GM21447 (cell line): ENCODE measurements around the gene GPAT3.
"Not testable (repeated sequence)": the region's sequence is repeated elsewhere in the genome, so short reads cannot be mapped to it uniquely, and the experiment has no call there.

ENCODE experiments used
- ATAC-seq: cut with Tn5 transposase; IDR thresholded peaks from one replicate; pipeline ENCODE4 v1.9.1; 2021; ENCODE audit not compliant: unreplicated experiment

Gene GPAT3

DNA sequence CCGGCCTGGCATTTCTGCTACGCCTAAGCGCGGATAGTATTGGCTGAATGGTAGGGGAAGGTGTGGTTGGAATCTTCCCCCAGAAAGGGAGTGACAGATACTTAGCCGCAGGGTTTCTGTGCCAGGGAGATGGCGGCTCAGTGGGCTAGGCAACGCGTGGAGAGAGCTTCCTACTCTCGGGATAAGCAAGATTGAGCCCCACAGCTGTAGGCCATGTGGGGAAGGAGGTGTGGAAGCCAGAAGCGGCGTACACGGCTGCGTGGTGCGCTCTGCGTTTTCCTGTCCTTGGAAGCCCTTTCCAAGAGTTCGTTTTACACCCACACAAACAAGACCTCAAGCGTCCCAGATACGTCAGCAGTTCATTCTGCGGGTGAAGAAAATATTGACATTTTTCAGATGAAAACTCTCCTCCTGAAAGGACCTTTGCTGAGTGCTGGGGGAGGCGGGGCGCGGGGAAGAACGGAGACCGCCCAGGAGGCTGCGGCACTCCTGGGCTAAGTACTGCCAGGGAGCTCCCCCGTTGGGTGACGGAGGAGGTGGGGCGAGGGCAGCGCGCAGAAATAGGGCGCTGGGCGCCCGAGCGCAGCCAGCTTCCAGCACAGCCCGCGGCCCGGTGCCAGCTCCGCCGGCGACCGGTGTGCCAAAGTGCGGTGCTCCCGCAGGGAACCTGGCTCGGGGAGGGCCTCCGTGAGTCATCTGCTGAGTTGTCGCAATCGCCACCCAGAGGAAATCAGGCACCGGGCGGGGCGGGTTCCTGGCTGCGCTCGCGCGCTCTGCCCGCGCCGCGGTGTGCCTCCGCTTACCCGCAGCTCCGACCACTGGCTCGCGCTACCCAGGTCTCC lies at the start of gene GPAT3:
Gene GPAT3, plus strand, starts transcription at position 589 of the 842 bp plus-strand sequence. CDS start 515 bp downstream, outside the sequence.
- peak; percentile 76 for ATAC-seq

GRCh38 chr4:83486457-83487129 lies 49.3 kb upstream of the GPAT3 start:
- no peak for ATAC-seq

DNA sequence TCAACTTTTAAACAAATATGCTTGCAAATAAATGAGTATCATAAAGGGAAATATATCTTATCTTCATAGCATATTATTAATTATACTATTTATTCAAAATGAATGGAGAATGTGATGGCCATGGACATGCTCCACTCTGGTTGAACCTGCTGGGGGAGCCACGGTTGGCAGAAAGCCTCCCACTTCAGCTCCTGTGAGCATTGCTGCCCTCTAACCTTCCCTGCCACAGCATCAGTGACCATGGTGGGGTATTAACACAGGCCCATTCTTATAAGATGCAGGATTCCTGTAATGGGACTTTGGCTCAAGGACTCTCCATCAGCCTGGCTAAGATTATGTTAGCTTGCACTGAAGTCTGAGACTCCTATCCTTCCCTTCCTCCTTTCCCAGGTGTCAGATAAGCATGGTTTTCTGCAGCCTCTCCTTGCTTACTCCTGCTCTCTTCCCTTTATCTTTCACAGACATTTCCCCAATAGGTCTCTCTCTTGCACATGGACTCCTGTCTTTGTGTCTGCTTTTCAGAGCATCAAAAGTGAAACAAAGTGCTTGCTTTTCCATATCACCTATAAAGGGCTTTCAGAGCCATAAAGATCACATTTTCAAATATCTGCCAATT lies 46.1 kb upstream of the GPAT3 start:
- ATAC-seq, result no peak

GRCh38 chr4:83490876-83491450 lies 44.9 kb upstream of the GPAT3 start:
- ATAC-seq, result peak; percentile 78

DNA sequence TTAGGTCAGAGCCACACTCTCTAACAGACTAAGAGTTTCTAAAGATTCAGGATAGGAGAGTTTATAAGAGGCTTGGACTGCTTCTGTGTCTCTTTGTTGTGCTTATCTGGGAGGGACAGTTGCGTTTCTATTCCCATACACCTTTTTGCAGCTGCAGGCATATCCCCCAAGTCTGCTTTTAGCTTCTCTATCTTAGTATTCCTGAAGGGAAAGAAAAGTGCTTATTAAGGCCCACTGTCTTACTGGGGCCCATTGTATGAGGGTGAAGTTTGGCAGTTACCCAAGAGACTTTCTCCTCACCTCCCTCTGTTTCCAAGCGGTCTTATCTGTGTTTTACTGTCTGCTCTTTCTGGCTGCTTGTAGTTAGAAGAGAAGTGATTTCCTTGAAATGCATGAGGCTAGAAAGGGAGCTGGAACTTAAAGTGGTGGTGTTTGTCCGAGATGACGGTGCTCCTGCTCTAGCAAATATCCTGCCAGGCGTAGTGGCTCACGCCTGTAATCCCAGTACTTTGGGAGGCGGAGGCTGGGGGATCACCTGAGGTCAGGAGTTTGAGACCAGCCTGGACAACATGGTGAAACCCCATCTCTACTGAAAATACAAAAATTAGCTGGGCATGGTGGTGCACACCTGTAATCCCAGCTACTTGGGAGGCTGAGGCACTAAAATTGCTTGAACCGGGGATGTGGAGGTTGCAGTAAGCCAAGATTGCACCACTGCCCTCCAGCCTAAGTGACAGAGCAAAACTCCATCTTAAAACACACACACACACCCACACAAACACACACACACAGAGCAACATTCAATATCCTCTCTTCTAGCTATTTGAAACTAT lies 39.6 kb upstream of the GPAT3 start:
- ATAC-seq, result not testable (repeated sequence)

- ATAC-seq, result no peak
Observed at GRCh38 chr4:83498187-83498586, 37.7 kb upstream of the GPAT3 start.

GRCh38 chr4:83501671-83502070 lies 34.2 kb upstream of the GPAT3 start:
- not testable (repeated sequence) for ATAC-seq

- no peak for ATAC-seq
Observed at GRCh38 chr4:83503974-83504373, 31.9 kb upstream of the GPAT3 start.

- no peak for ATAC-seq
Observed at GRCh38 chr4:83504503-83504902, 31.4 kb upstream of the GPAT3 start.

DNA sequence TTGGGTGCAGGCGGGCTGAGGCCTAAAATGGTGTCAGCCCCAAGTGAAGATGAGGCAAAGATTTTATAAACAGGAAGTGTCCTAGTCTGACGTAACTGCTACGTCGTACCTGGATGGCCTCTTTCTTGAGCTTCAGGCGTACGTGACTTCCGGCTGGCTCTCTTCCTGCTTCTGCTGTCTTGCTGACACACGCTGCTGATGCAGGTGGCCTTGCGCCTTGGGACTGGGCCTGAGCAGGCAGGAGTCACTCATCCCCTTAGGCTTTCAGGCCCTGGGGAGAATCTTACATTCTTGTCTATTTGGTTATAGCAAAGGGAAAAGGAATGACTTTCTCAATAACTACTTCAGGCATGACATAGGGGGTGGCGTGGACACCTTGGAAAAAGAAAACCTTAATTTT lies 30.9 kb upstream of the GPAT3 start:
- ATAC-seq, result no peak

DNA sequence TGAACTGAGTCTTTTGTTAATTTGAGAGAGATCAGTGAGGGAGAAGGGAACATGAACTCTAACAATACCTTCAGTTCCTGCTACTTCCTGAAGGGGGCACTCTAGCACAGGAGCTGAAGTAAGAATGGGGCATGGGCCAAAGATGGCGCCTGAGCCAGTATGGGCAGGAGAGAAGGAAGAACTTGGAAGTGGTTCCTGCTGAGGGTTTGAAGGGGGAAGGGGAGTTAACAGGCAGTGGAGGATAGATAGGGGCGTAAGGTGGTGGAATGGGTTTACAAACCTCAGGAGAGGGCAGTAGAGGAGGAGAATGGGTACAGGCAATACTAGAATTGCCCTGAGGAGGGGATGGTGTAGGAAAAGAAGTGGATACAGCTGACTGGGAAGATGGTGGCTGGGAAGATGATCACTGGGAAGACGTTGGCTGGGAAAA lies 26.7 kb upstream of the GPAT3 start:
- ATAC-seq, result not testable (repeated sequence)

DNA sequence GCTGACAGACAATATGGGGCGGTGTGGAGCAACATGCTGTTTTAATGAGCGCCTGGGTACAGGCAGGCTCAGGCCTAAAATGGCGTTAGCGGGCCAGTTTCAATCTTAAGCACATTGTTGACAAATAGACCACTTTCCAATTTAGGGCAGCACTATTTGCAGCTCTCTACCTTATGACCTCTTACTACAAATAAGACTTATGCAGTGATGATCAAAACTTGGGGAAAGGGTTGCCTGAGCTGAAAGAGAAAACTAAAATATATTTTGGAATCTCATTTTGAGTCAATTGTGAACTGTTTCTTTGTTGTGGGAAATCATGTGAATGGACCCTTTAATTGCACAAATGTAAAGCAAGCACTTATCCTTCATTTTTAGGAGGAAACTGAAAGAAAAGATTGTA lies 25.5 kb upstream of the GPAT3 start:
- ATAC-seq, result no peak

DNA sequence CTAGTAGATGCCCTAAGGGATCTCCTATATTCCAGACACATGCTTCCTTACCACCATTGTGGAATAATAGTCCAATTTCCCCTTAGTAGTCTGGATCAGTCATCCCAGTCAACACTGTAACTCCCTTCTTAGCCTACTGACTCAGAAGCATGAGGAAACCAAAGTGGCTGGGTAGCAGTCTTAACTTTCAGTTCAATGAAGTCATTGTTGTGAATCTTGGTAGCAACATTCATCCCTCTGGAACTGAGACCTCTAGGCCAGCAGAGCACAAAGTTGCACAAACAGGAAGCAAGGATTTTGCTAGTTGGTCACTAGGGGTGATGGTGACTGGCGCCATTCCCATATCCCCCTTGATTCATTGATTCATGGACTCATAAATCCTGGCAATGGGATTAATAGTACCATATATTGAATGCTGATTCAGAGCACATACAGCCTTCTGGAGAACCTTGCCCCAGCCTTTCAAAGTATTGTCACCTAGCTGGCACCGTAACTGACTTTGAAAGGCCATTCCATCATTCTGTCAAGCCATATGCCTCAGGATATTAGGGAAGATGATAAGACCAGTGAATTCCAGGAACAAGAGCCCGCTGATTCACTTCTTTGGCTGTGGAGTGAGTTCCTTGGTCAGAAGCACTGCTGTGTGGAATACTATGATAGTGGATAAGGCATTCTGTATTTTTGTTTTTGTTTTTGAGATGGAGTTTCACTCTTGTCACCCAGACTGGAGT lies 19.7 kb upstream of the GPAT3 start:
- no peak for ATAC-seq

GRCh38 chr4:83522239-83522638 lies 13.7 kb upstream of the GPAT3 start:
- no peak for ATAC-seq

- no peak for ATAC-seq
Observed at GRCh38 chr4:83527671-83528070, 8.2 kb upstream of the GPAT3 start.

- ATAC-seq, result peak; percentile 22
Observed at GRCh38 chr4:83536362-83537272, 709 bp downstream of the GPAT3 start.

DNA sequence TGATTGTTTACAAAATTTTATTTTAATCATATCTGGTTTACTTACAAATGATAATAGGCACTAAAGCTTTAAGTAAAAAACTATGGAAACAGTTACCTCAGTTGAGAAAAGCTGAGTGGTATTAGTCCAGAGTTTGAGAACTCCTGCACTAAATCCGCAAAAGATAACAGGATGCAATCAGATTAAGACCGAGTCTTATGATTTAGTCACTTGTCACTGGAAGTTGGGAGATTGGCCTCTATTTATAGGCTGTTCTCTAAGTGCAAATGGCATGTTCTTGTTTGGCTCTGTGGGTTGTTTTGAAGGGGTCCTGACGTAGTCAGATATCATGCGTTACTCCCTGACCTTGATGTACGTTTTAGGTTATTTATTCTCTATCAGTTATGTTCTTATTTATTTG lies 6.3 kb downstream of the GPAT3 start:
- ATAC-seq, result no peak

GRCh38 chr4:83546786-83547185 lies 10.9 kb downstream of the GPAT3 start:
- ATAC-seq, result no peak
